B cell (primary cell): Measurements from ENCODE around the gene MICOS13. TPM values are rescaled to one million over a fixed set of nuclear protein-coding genes. Genes with fewer than 3 reads are reported as not detected.

Experiments used
- ATAC-seq: fragments of 200-7000 bp; cut with Tn5 transposase; one replicate; pipeline ENCODE4 v1.10.0; 2021; ENCODE audit warnings: low read depth, mild to moderate bottlenecking, moderate number of reproducible peaks, moderate library complexity
- CTCF ChIA-PET: fragments of 350-600 bp; sonication (Branson Sonifier 250); formaldehyde crosslinking; loops from one replicate; lab custom pipeline; 2021; ENCODE audit warnings: antibody characterized with exemption, inconsistent platforms; lab: Charles Lee
- POLR2A ChIA-PET: fragments of 350-600 bp; sonication (Branson Sonifier 250); formaldehyde crosslinking; loops from one replicate; lab custom pipeline; 2021; ENCODE audit warnings: antibody characterized with exemption; lab: Charles Lee
- DNase-seq: peaks from one replicate; pipeline ENCODE4 v3.0.0; 2013
- H2AFZ ChIP-seq: 2 replicates; pipeline ENCODE4 v1.6.1; 2012; ENCODE audit warnings: mild to moderate bottlenecking, low read depth, low read length; ENCODE audit not compliant: insufficient read depth, poor library complexity, severe bottlenecking
- H3K27ac ChIP-seq, 2 donors: 1 replicate in 1 of 2; 2 replicates in 1 of 2; pipeline ENCODE4 v1.5.1; 2012 to 2013; ENCODE audit warnings: low read length in 2 of 2, mild to moderate bottlenecking in 2 of 2, moderate library complexity in 1 of 2
- H3K27me3 ChIP-seq, 4 experiments: fragments of 200-600 bp in 1 of 4; sonication (generic) in 1 of 4; replicated peaks in 1 of 4; 1 replicate in 2 of 4; 2 replicates in 2 of 4; pipeline versions ENCODE4 v1.6.1 to v1.7.0; 2013 to 2016; ENCODE audit warnings: low read length in 3 of 4, mild to moderate bottlenecking in 2 of 4, mixed read lengths in 1 of 4, moderate library complexity in 1 of 4; ENCODE audit not compliant: insufficient read depth in 4 of 4, control insufficient read depth in 3 of 4; ENCODE audit errors: control extremely low read depth in 1 of 4
- H3K36me3 ChIP-seq, 2 experiments: replicated peaks in 1 of 2; 1 replicate in 1 of 2; 2 replicates in 1 of 2; pipeline versions ENCODE4 v1.6.1 to v1.7.1; 2013; ENCODE audit warnings: low read length in 1 of 2; ENCODE audit not compliant: insufficient read depth in 2 of 2, control insufficient read depth in 1 of 2; ENCODE audit errors: control extremely low read depth in 1 of 2, extremely low read depth in 1 of 2
- H3K4me1 ChIP-seq, 2 donors: fragments of 200-600 bp in 1 of 2; sonication (generic) in 1 of 2; 1 replicate in 1 of 2; 2 replicates in 1 of 2; pipeline versions ENCODE4 v1.5.1 to v1.6.1; 2013 to 2017; ENCODE audit warnings: low read length in 2 of 2; ENCODE audit not compliant: control insufficient read depth in 2 of 2, insufficient read depth in 2 of 2
- H3K4me2 ChIP-seq: replicated peaks from 2 replicates; pipeline ENCODE3; 2012; ENCODE audit warnings: mild to moderate bottlenecking, low read depth, low read length; ENCODE audit not compliant: poor library complexity, severe bottlenecking
- H3K4me3 ChIP-seq, 5 experiments: fragments of 200-600 bp in 1 of 5; sonication (generic) in 1 of 5; 1 replicate in 3 of 5; 2 replicates in 2 of 5; pipeline versions ENCODE4 v1.5.1 to v1.7.0; 2011 to 2016; ENCODE audit warnings: low read length in 4 of 5, mild to moderate bottlenecking in 4 of 5, low read depth in 2 of 5, control low read depth in 1 of 5, moderate library complexity in 1 of 5; ENCODE audit not compliant: insufficient read depth in 1 of 5; ENCODE audit errors: control extremely low read depth in 1 of 5, extremely low read depth in 1 of 5
- H3K79me2 ChIP-seq: fragments of 200-600 bp; sonication (generic); one replicate; pipeline ENCODE4 v1.6.0; 2016; ENCODE audit warnings: low read length; ENCODE audit not compliant: control insufficient read depth, insufficient read depth
- H3K9ac ChIP-seq: fragments of 200-600 bp; sonication (generic); 2 replicates; pipeline ENCODE4 v1.6.1; 2017; ENCODE audit warnings: mild to moderate bottlenecking, low read length, moderate library complexity
- H3K9me3 ChIP-seq, 3 donors: one replicate each; pipeline versions ENCODE4 v1.6.1 to v1.7.1; 2013; ENCODE audit warnings: low read length in 2 of 3; ENCODE audit not compliant: control insufficient read depth in 2 of 3, insufficient read depth in 1 of 3; ENCODE audit errors: control extremely low read depth in 1 of 3
- H4K20me1 ChIP-seq: 2 replicates; pipeline ENCODE4 v1.6.0; 2012; ENCODE audit warnings: mild to moderate bottlenecking, low read length; ENCODE audit not compliant: insufficient read depth, control insufficient read depth, poor library complexity, severe bottlenecking
- H3K27ac Mint-ChIP-seq: one replicate; pipeline ENCODE4 v1.8.0; 2021; ENCODE audit warnings: mixed read lengths
- H3K27me3 Mint-ChIP-seq: one replicate; pipeline ENCODE4 v1.8.0; 2021; ENCODE audit warnings: mixed read lengths
- H3K4me1 Mint-ChIP-seq: one replicate; pipeline ENCODE4 v1.8.0; 2021; ENCODE audit warnings: mixed read lengths
- H3K4me3 Mint-ChIP-seq: one replicate; pipeline ENCODE4 v1.8.0; 2021; ENCODE audit warnings: mixed read lengths
- H3K9me3 Mint-ChIP-seq: one replicate; pipeline ENCODE4 v1.8.0; 2022; ENCODE audit warnings: mixed read lengths; ENCODE audit not compliant: insufficient read depth
- EZH2 ChIP-seq: IDR thresholded peaks from 2 replicates; pipeline ENCODE4 v1.6.1; 2012; ENCODE audit warnings: borderline replicate concordance, low read depth, mild to moderate bottlenecking, moderate library complexity, low read length; ENCODE audit not compliant: insufficient read depth, poor library complexity, severe bottlenecking
- WGBS: methylation state at CpG from one replicate; pipeline ENCODE4 v1.1.5; 2013; ENCODE audit warnings: missing lambda C conversion rate; ENCODE audit not compliant: insufficient coverage; 5-methylcytosine and 5-hydroxymethylcytosine counted together
- intact Hi-C: fragments of 100-400 bp; cut with micrococcal nuclease; formaldehyde crosslinking; loops from one replicate; pipeline ENCODE4 v1.10.0; 2022
- polyA plus RNA-seq: library from polyadenylated mRNA; depleted of rRNA; stranded (reverse); fragments of >200 nt; gene quantifications from 2 replicates; pipeline ENCODE4 v1.2.3, GENCODE V29; 2012
- total RNA-seq, 2 donors: library from RNA; stranded (reverse); fragments of 120-200 nt in 1 of 2; gene quantifications; 1 replicate in 1 of 2; 2 replicates in 1 of 2; pipeline versions ENCODE4 v1.2.3 to v1.2.4, GENCODE V29; 2013 to 2022
- TF ChIP-seq, protein P1 (sequence below): fragments of 200-600 bp; IDR thresholded peaks from one replicate; pipeline ENCODE4 v1.8.0; 2022; ENCODE audit warnings: antibody characterized with exemption, mild to moderate bottlenecking

MICOS13 gene
- total and polyA plus RNA-seq, 2 donors (not counting 1 experiment from before 2014, with no cell fraction given): 30.8 to 41.9 TPM

GRCh38 chr19:5719961-5720790 is 39.9 kb upstream of the MICOS13 start, which contains the start of the genes CATSPERD and LONP1:
TSS of gene CATSPERD (plus strand) at chr19:5720637. CDS start at chr19:5720738, 101 bp downstream.
TSS of gene LONP1 (minus strand) at chr19:5720146. CDS start at chr19:5720132, 14 bp downstream.
- WGBS: under 1% methylated on average over 90 of the region's 90 CpGs
- no peak for TF ChIP-seq EZH2
- TF ChIP-seq, protein P1, sequence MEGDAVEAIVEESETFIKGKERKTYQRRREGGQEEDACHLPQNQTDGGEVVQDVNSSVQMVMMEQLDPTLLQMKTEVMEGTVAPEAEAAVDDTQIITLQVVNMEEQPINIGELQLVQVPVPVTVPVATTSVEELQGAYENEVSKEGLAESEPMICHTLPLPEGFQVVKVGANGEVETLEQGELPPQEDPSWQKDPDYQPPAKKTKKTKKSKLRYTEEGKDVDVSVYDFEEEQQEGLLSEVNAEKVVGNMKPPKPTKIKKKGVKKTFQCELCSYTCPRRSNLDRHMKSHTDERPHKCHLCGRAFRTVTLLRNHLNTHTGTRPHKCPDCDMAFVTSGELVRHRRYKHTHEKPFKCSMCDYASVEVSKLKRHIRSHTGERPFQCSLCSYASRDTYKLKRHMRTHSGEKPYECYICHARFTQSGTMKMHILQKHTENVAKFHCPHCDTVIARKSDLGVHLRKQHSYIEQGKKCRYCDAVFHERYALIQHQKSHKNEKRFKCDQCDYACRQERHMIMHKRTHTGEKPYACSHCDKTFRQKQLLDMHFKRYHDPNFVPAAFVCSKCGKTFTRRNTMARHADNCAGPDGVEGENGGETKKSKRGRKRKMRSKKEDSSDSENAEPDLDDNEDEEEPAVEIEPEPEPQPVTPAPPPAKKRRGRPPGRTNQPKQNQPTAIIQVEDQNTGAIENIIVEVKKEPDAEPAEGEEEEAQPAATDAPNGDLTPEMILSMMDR: peak; percentile 86
- Histone ChIP-seq H3K27me3 (no peaks in the 10 kb centered on the region), H4K20me1 (peaks cover 21% of the 10 kb centered on the region), H2AFZ (peak within 1 kb of the TSS; percentile 88), H3K79me2 (peaks cover 40% of the 10 kb centered on the region), H3K9ac (peak within 1 kb of the TSS; percentile 92), H3K4me1 (peaks cover 12 to 26% of the 10 kb centered on the region in 2 donors), H3K36me3 (peaks cover 0 to 6% of the 10 kb centered on the region in 2 experiments), H3K4me3 (peak within 1 kb of the TSS; percentile 73 to 95 (median 91)), H3K4me2 (peak within 1 kb of the TSS; percentile 94), H3K27ac (peak within 1 kb of the TSS; percentile 87 to 98), H3K9me3 (peaks cover 0 to 8% (median 0%) of the 10 kb centered on the region in 3 donors)
- Mint-ChIP-seq H3K27me3 (peaks cover 3% of the 10 kb centered on the region), H3K9me3 (no peaks in the 10 kb centered on the region), H3K4me3 (peak within 1 kb of the TSS; percentile 95), H3K27ac (peak within 1 kb of the TSS; percentile 99), H3K4me1 (peaks cover 27% of the 10 kb centered on the region)
- intact Hi-C loops: loop anchor here (1.0 to 5.0 kb wide), 4 partner anchors 30 to 1802 kb away; partner anchors contain the start of genes MCOLN1, RPL36, SAFB and VMAC
- ATAC-seq (peak; percentile 86), DNase-seq (peak; percentile 100)
- CTCF ChIA-PET: interaction anchor here (0.8 to 4.2 kb wide), 3 partner anchors 8 to 33 kb away, joined by 3 to 31 read pairs (median 10); partner anchors contain the start of gene RPL36
- POLR2A ChIA-PET: interaction anchor here (0.6 to 2.4 kb wide), 9 partner anchors 31 to 1790 kb away, joined by 4 to 10 read pairs (median 5); partner anchors contain the start of genes DPP9, RPL36, SAFB and SAFB2
